GM12878 (cell line): ENCODE measurements around the gene NCBP1. TPM values are rescaled to one million over a fixed set of nuclear protein-coding genes. Genes with fewer than 3 reads are reported as not detected.

Experiments
- ATAC-seq: fragments of 200-7000 bp; cut with Tn5 transposase; 3 replicates; pipeline ENCODE4 v1.9.1; 2020; ENCODE audit warnings: mild to moderate bottlenecking, moderate library complexity
- BruUV-seq: library from RNA; stranded (reverse); fragments of 400-500 nt; replicated peaks from 2 replicates; lab custom pipeline; 2021; lab: Mats Ljungman, UMichigan
- CTCF ChIA-PET: fragments of 300-600 bp; sonication (Branson Sonifier 250); formaldehyde crosslinking; extraction: SDS; loops from one replicate; lab custom pipeline; 2021; ENCODE audit warnings: inconsistent platforms; lab: Yijun Ruan, JAX
- POLR2A ChIA-PET: fragments of 350-600 bp; formaldehyde crosslinking; extraction: SDS; loops from one replicate; lab custom pipeline; 2021; ENCODE audit warnings: inconsistent platforms; lab: Charles Lee
- RAD21 ChIA-PET: fragments of 300-600 bp; sonication (Branson Sonifier 250); formaldehyde crosslinking; loops from one replicate; lab custom pipeline; 2023; ENCODE audit warnings: antibody characterized with exemption; ENCODE audit not compliant: unreplicated experiment; lab: Charles Lee
- SMC1A ChIA-PET: fragments of 300-600 bp; sonication (Branson Sonifier 250); formaldehyde crosslinking; loops from one replicate; lab custom pipeline; 2023; ENCODE audit not compliant: unreplicated experiment, uncharacterized antibody; lab: Charles Lee
- DNase-seq: peaks from one replicate; pipeline ENCODE4 v3.0.0-alpha.2; 2011; ENCODE audit warnings: low read depth, low spot score
- FAIRE-seq: peaks from 3 replicates; lab custom pipeline; 2011; peaks lifted over from hg19 to GRCh38; lab: Jason Lieb, UNC
- H2AFZ ChIP-seq: 2 replicates; pipeline ENCODE4 v1.6.0; 2011; ENCODE audit warnings: low read depth, low read length, control low read depth; ENCODE audit not compliant: control insufficient read depth
- H3K27ac ChIP-seq: 2 replicates; pipeline ENCODE4 v1.5.1; 2011; ENCODE audit warnings: control low read depth; ENCODE audit not compliant: control insufficient read depth, insufficient read depth
- H3K27me3 ChIP-seq, 2 experiments: replicated peaks in 1 of 2; 2 replicates each; pipeline versions ENCODE4 v1.6.0 to v1.6.1; 2011; ENCODE audit warnings: low read length in 1 of 2; ENCODE audit not compliant: control insufficient read depth in 2 of 2, insufficient read depth in 2 of 2
- H3K36me3 ChIP-seq, 2 experiments: 2 replicates each; pipeline ENCODE4 v1.5.1; 2011; ENCODE audit warnings: low read length in 1 of 2; ENCODE audit not compliant: control insufficient read depth in 2 of 2, insufficient read depth in 2 of 2
- H3K4me1 ChIP-seq: 2 replicates; pipeline ENCODE4 v1.6.1; 2011; ENCODE audit warnings: mild to moderate bottlenecking, low read length, moderate library complexity, mixed read lengths; ENCODE audit not compliant: control insufficient read depth, insufficient read depth
- H3K4me2 ChIP-seq: 2 replicates; pipeline ENCODE4 v1.6.0; 2011; ENCODE audit warnings: control low read depth; ENCODE audit not compliant: control insufficient read depth, insufficient read depth
- H3K4me3 ChIP-seq: fragments of 200-600 bp; sonication (generic); 2 replicates; pipeline ENCODE4 v1.5.1; 2016
- H3K79me2 ChIP-seq: 2 replicates; pipeline ENCODE4 v1.6.0; 2011; ENCODE audit warnings: low read length; ENCODE audit not compliant: control insufficient read depth, insufficient read depth
- H3K9ac ChIP-seq: 2 replicates; pipeline ENCODE4 v1.8.0; 2011; ENCODE audit warnings: low read length, control low read depth, mixed read lengths; ENCODE audit not compliant: control insufficient read depth, insufficient read depth
- H3K9me3 ChIP-seq: replicated peaks from 3 replicates; pipeline ENCODE4 v1.5.1; 2011; ENCODE audit warnings: mild to moderate bottlenecking, low read length; ENCODE audit not compliant: control insufficient read depth, insufficient read depth
- H4K20me1 ChIP-seq: 2 replicates; pipeline ENCODE4 v1.6.0; 2011; ENCODE audit not compliant: control insufficient read depth, insufficient read depth
- BACH1 ChIP-seq: fragments of 450-650 bp; IDR thresholded peaks from 2 replicates; pipeline ENCODE4 v1.6.1; 2017; ENCODE audit warnings: mild to moderate bottlenecking, borderline replicate concordance
- EED ChIP-seq: sonication (generic); IDR thresholded peaks from 2 replicates; pipeline ENCODE4 v1.6.1; 2016; ENCODE audit warnings: antibody characterized with exemption, low read depth
- FOXK2 ChIP-seq: fragments of 450-650 bp; IDR thresholded peaks from 2 replicates; pipeline ENCODE4 v1.6.1; 2017; ENCODE audit warnings: mild to moderate bottlenecking, moderate library complexity
- FOXM1 ChIP-seq: IDR thresholded peaks from 2 replicates; pipeline ENCODE4 v1.6.1; 2012; ENCODE audit warnings: low read depth, mild to moderate bottlenecking, inconsistent platforms, low read length, moderate library complexity
- PAX5 ChIP-seq: IDR thresholded peaks from 2 replicates; pipeline ENCODE4 v1.6.1; 2011; ENCODE audit warnings: low read depth, low read length, borderline replicate concordance
- WGBS: methylation state at CpG from one replicate; pipeline ENCODE4 v1.1.6; 2016; ENCODE audit warnings: low lambda C conversion rate; ENCODE audit not compliant: insufficient replicate concordance, insufficient coverage; ENCODE audit errors: missing lambda C conversion rate; 5-methylcytosine and 5-hydroxymethylcytosine counted together
- in situ Hi-C: fragments of 300-500 bp; cut with MboI; formaldehyde crosslinking; loops from 9 replicates; pipeline ENCODE4 v1.14.3; 2018; ENCODE audit warnings: mixed read lengths
- intact Hi-C: fragments of 100-400 bp; cut with micrococcal nuclease; formaldehyde crosslinking; loops from one replicate; pipeline ENCODE4 v1.14.2; 2022; ENCODE audit not compliant: unreplicated experiment
- polyA plus RNA-seq, 11 experiments: library from polyadenylated mRNA; depleted of rRNA in 4 of 11; unstranded in 6 of 11; stranded (reverse) in 5 of 11; fragments of >200 nt; fragmentation: Nextera tagmentation in 4 of 11; fragmentation: Illumina TruSeq in 1 of 11; extraction: Ambion mirVana in 4 of 11; extraction: Trizol in 1 of 11; gene quantifications; 1 replicate in 1 of 11; 2 replicates in 10 of 11; pipeline versions ENCODE4 v1.2.1 to v1.2.3, GENCODE V29; 2011 to 2016; ENCODE audit warnings: inconsistent platforms in 2 of 11, missing spikeins in 2 of 11, low read depth in 1 of 11
- total RNA-seq, 4 experiments: library from RNA; depleted of rRNA in 3 of 4; stranded (reverse); fragments of >200 nt in 3 of 4; fragmentation: Illumina TruSeq in 1 of 4; extraction: Trizol in 1 of 4; gene quantifications; 2 replicates each; pipeline versions ENCODE4 v1.2.1 to v1.2.3, GENCODE V29; 2013 to 2021
- TF ChIP-seq, protein P1 (sequence below): IDR thresholded peaks from 2 replicates; pipeline ENCODE4 v1.6.1; 2011; ENCODE audit warnings: borderline replicate concordance, low read depth, mild to moderate bottlenecking, moderate library complexity, low read length; ENCODE audit not compliant: insufficient read depth, poor library complexity, severe bottlenecking
- TF ChIP-seq, protein P2 (sequence below): fragments of 450-650 bp; IDR thresholded peaks from 2 replicates; pipeline ENCODE4 v1.6.1; 2016; ENCODE audit warnings: mild to moderate bottlenecking

The NCBP1 gene
- total and polyA plus RNA-seq, 10 of the 15 experiments (the other 5 are each of a cell fraction or from before 2014, with no cell fraction given) = 14.7 to 70.9 (median 36.0) TPM

DNA sequence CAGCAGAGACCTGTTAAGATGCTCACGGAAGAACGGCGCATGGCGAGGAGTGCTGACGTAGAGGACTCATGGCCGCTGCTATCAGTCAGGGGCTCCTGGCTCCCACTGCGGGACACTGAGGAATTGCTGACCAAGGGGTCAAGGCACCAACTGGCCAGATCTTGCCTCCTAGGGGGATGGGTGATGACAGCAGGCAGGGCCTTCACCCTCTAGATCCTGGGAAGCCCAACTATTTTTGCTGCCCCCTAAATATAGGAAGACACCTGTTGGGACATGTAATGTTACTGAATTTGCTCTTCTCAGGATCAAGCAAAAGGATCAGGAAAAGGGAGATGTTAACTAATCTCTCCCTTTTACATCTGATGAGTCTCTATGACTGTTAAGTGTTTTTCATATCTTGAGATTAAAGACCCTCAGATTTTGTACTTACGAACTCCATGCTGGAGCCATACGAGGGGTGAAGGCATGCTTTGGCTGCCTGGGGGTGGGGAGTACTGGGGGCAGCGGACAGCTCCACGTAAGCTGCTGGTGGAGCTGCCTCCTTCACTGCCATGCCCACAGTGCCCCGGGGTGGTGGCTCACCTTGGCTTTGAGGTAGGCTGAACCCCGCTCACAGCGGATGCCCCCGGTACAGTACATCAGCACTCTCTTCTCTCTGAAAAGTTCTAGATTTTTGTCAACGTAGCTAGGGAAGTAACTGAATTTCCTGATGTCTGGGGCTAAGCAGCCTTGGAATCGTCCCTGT lies 28.5 kb upstream of the NCBP1 start:
- BruUV-seq = no TSS peak
- in situ Hi-C loops = loop anchor here (5.0 to 25.0 kb wide), 2 partner anchors 138 to 743 kb away; partner anchors contain the start of gene ZNF782
- intact Hi-C loops = no loop called here
- Histone ChIP-seq H3K4me1 (no peaks in the 10 kb centered on the region), H2AFZ (no peak overlapping the region), H3K9me3 (no peaks in the 10 kb centered on the region), H3K4me2 (no peak overlapping the region), H3K36me3 (peaks cover 19 to 21% of the 10 kb centered on the region in 2 experiments), H3K9ac (no peak overlapping the region), H3K4me3 (no peak overlapping the region), H4K20me1 (no peaks in the 10 kb centered on the region), H3K79me2 (no peaks in the 10 kb centered on the region), H3K27ac (no peak overlapping the region), H3K27me3 (no peaks in the 10 kb centered on the region)
- ChIA-PET POLR2A (no interaction called here), SMC1A (interaction anchor here (1.6 to 16.6 kb wide), 2 partner anchors 10 to 134 kb away, joined by 5 to 377 read pairs; no protein-coding TSS in a partner anchor), CTCF (interaction anchor here (13.0 to 17.1 kb wide), 2 partner anchors 9 to 135 kb away, joined by 215 to 573 read pairs; no protein-coding TSS in a partner anchor), RAD21 (interaction anchor here (13.2 kb wide), 1 partner anchor 135 kb away, joined by 306 read pairs; no protein-coding TSS in a partner anchor)
- DNase-seq (no peak), ATAC-seq (no peak), FAIRE-seq (no peak)
- 92% methylated on average over 17 of the region's 17 CpGs for WGBS
- TF ChIP-seq, protein P1, sequence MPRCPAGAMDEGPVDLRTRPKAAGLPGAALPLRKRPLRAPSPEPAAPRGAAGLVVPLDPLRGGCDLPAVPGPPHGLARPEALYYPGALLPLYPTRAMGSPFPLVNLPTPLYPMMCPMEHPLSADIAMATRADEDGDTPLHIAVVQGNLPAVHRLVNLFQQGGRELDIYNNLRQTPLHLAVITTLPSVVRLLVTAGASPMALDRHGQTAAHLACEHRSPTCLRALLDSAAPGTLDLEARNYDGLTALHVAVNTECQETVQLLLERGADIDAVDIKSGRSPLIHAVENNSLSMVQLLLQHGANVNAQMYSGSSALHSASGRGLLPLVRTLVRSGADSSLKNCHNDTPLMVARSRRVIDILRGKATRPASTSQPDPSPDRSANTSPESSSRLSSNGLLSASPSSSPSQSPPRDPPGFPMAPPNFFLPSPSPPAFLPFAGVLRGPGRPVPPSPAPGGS = no peak
- TF ChIP-seq EED = no peak
- no peak for TF ChIP-seq PAX5
- TF ChIP-seq, protein P2, sequence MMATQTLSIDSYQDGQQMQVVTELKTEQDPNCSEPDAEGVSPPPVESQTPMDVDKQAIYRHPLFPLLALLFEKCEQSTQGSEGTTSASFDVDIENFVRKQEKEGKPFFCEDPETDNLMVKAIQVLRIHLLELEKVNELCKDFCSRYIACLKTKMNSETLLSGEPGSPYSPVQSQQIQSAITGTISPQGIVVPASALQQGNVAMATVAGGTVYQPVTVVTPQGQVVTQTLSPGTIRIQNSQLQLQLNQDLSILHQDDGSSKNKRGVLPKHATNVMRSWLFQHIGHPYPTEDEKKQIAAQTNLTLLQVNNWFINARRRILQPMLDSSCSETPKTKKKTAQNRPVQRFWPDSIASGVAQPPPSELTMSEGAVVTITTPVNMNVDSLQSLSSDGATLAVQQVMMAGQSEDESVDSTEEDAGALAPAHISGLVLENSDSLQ = no peak
- TF ChIP-seq FOXK2 = no peak
- no peak for TF ChIP-seq FOXM1
- no peak for TF ChIP-seq BACH1
